ENCODE data around the gene CDYL2. TPM values are rescaled to one million over a fixed set of nuclear protein-coding genes. Genes with fewer than 3 reads are reported as not detected.

CDYL2 gene
- total RNA-seq, 1 donor from 2014 or later, result 5.4 TPM

DNA sequence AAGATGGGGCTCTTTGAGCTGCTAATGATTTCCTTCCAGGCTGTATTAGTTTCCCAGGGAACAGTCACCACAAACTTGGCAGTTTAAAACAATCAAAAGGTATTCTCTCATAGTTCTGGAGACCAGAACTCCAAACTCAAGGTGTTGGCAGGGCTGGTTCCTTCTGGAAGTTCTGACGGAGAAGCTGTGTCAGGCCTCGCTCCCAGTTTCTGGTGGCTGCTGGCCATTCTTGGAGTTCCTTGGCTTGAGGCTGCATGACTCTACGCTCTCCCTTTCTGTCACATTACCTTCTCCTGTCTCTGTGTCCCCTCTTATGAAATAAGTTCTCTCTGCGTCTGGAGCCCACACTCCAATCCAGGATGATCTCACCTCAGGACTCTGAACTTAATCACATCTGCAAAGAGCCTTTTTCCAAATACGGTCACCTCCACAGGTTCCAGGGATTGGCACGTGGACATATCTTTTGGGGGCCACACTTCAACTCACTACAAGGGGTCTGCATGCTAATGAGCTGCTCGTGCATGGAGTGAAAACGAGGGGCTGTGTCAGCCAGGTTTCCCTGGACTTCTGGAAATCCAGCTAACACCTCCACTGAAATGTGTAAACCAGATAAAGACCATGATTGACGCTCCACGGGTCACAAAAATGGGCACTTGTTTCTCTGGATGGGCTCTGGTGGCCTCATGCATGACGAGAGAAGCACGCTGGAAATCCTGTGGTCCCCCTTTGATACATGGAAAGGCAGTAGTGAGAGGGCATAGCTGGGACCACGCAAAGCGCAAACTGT lies 185.3 kb downstream of the CDYL2 start:
- TF ChIP-seq, protein P1, sequence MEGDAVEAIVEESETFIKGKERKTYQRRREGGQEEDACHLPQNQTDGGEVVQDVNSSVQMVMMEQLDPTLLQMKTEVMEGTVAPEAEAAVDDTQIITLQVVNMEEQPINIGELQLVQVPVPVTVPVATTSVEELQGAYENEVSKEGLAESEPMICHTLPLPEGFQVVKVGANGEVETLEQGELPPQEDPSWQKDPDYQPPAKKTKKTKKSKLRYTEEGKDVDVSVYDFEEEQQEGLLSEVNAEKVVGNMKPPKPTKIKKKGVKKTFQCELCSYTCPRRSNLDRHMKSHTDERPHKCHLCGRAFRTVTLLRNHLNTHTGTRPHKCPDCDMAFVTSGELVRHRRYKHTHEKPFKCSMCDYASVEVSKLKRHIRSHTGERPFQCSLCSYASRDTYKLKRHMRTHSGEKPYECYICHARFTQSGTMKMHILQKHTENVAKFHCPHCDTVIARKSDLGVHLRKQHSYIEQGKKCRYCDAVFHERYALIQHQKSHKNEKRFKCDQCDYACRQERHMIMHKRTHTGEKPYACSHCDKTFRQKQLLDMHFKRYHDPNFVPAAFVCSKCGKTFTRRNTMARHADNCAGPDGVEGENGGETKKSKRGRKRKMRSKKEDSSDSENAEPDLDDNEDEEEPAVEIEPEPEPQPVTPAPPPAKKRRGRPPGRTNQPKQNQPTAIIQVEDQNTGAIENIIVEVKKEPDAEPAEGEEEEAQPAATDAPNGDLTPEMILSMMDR (conservative IDR thresholded peaks at IDR 0.05; ENCODE audit: low read depth, low read length), result no peak
- no peak for DNase-seq (ENCODE audit: low read depth)
- no peak overlapping the region for H3K4me3 ChIP-seq (ENCODE audit: low read depth, low read length)

DNA sequence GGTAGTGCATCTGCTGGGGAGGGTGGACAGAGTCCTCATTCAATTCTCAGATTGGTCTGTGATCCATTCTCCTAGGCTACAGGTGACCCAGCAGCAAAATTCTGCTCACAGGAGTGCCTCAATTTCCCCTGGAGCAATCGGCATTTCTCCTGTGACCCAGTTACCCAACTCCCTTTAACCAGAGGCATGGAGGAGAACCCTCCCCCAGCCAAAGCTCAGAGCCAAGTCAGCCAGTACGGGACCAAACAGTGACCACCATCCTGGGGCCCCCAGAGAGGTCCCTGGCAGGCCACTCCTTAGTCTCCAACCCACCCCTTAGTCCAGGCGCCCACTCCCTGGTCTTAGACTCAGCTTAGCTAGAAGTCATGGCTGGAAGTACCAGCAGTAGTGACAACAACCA lies 188.0 kb downstream of the CDYL2 start:
- H3K4me3 ChIP-seq (ENCODE audit: low read depth, low read length), result no peak overlapping the region
- TF ChIP-seq, protein P1 (conservative IDR thresholded peaks at IDR 0.05; ENCODE audit: low read depth, low read length), result no peak
- no peak for DNase-seq (ENCODE audit: low read depth)

DNA sequence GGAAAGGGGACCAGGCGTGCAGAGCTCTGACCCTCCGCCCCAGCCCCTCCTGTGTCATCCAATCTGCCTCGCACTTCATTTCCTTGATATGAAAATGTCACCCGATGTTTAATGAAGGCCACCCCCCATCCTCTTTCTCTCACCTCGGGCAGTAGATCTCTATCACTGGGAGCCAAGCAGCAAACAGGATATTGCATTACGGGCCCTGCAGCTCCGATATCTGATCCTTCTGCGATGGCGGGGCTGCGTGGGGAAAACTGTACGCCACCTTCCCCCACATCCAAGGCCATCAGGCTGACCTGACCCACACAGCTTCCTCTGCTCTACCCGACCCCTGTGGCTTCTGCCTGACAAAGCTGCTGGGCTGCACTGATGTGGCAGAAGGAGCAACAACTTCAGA lies 188.7 kb downstream of the CDYL2 start:
- TF ChIP-seq, protein P1 (conservative IDR thresholded peaks at IDR 0.05; ENCODE audit: low read depth, low read length), result no peak
- DNase-seq (ENCODE audit: low read depth), result no peak
- H3K4me3 ChIP-seq (ENCODE audit: low read depth, low read length), result no peak overlapping the region

DNA sequence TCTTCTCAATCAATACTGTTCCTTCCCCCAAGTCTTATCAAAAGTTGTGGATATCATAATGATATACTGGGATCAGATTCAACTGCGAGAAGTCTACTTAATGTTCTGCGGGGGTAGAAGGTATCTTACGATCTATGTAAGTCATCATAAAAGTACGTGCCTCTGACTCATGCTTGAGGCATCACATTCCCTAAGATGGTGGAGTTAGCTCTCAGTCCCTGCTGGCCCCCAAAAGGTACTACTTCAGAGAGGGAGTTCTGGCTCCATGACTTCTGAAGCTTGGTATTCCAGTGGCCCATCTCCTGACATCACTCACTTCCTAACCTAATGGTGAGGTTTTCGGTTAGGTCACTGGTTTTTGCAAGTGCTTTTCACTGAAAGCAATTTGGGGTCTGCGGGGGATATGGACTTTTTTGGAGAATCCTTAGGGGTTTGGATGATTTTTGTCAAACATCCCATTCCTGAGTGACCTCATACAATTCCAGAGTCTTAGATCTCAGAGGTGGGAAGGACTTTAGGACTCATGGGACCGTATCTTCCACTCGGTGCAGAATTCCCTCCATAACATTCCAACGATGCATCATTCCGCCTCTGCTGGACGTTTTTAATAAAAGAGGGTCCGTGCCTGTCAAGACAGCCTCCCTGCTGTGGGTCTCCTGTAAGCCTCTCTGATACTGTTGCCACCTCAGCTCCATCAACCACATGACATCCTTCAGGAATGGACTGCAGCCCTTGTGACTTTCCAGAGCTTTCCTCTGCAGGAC lies 189.3 kb downstream of the CDYL2 start:
- TF ChIP-seq, protein P1 (conservative IDR thresholded peaks at IDR 0.05; ENCODE audit: low read depth, low read length), result no peak
- no peak for DNase-seq (ENCODE audit: low read depth)
- H3K4me3 ChIP-seq (ENCODE audit: low read depth, low read length), result no peak overlapping the region

DNA sequence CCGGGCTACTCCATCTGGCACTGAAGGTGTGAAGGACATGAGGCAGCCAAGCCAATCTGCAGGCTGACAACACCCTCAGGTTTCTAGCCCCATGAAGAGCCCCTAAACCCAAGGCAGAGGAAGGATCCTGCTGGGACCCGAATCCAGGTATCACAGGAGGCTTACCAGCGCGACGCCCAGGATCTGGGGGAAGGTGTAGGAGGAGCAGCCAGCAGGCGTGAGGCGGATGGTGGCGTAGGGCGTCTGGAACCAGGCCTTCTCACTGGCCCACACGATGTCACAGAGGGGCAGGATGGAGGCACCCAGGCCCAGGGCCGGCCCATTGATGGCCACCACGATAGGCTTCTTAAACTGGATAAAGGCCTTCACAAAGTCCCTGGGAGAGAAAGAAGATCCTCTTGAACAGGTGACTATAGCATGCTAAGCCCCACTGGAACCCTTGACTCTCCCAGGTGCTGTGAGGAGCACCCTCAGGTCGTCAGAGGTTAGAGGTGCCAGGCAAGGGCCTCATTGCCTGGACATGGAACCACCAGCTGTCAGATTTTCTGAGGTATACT lies 191.9 kb downstream of the CDYL2 start:
- H3K4me3 ChIP-seq (ENCODE audit: low read depth, low read length), result no peak overlapping the region
- TF ChIP-seq, protein P1 (conservative IDR thresholded peaks at IDR 0.05; ENCODE audit: low read depth, low read length), result no peak

DNA sequence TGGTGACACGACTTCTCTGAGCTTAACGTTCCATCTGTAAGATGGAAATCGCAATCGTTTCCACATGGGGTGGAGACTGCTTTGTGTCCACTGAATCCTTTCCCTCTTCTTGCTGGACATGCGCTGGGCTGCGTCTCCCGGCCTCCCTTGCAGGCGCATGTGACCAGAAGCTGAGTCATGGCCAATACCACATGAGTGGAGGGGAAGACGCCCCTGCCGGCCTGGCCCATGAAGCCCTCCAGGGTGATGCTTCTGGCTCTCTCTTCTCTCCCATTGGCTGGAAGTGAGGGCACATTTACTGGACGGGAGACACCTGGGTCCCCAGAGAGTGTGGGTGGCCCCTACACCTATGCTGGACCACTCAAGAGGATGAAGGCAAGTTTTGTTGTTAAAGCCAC lies 192.5 kb downstream of the CDYL2 start:
- TF ChIP-seq, protein P1 (conservative IDR thresholded peaks at IDR 0.05; ENCODE audit: low read depth, low read length), result no peak
- H3K4me3 ChIP-seq (ENCODE audit: low read depth, low read length), result no peak overlapping the region
- DNase-seq (ENCODE audit: low read depth), result no peak

More for the DNA sequence above, 191.9 kb downstream of the CDYL2 start:
- DNase-seq (ENCODE audit: low read depth), result no peak

Measured in epithelial cell of proximal tubule (primary cell).